Stimulated activated CD8-positive, alpha-beta memory T cell treated with anti-CD3 and anti-CD28 coated beads, Interleukin-15, amount 100 ng/mL, for 4 hours (primary cell): Measurements from ENCODE around the gene CD300E.

Source experiments
- DNase-seq, 2 donors: peaks; one replicate each; pipeline ENCODE4 v3.0.0-alpha.2; 2020; ENCODE audit warnings: low read depth in 2 of 2

CD300E gene

GRCh38 chr17:74566132-74566753 is 57.3 kb downstream of the CD300E start:
- DNase-seq, result no peak

GRCh38 chr17:74565126-74565525 is 58.4 kb downstream of the CD300E start:
- no peak for DNase-seq

- no peak for DNase-seq
Measured at GRCh38 chr17:74563358-74563757, 60.2 kb downstream of the CD300E start.

- DNase-seq, result no peak
Measured at GRCh38 chr17:74561586-74561985, 62.0 kb downstream of the CD300E start.
